ENCODE data around the gene NCOA1.
"Not testable (repeated sequence)": the region's sequence is repeated elsewhere in the genome, so short reads cannot be mapped to it uniquely, and the experiment has no call there.

The NCOA1 gene

DNA sequence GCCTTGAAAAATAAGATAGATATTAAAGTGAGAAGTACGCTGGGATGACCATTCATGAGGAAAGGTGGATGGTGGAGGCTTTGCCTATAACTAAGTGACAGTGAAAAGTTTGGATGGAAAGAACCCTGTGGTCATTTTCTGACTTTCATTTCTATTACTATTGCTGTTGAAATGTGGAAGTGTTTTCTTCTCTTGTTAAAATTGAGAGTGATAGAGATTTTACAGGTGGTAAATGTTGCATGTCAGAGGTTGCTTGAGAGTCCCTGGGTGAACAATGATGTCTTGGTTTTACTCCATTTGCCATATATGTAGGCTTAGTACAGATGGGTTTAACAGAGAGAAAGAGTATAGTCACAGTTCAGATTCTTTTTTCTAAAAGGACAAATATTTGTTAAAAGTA is 18.4 kb downstream of the NCOA1 start:
- no peak for DNase-seq

- no peak for DNase-seq
These were observed 18.8 kb downstream of the NCOA1 start for GRCh38 chr2:24509840-24510239.

- no peak for DNase-seq
These were observed 19.7 kb downstream of the NCOA1 start for GRCh38 chr2:24510771-24511170.

DNA sequence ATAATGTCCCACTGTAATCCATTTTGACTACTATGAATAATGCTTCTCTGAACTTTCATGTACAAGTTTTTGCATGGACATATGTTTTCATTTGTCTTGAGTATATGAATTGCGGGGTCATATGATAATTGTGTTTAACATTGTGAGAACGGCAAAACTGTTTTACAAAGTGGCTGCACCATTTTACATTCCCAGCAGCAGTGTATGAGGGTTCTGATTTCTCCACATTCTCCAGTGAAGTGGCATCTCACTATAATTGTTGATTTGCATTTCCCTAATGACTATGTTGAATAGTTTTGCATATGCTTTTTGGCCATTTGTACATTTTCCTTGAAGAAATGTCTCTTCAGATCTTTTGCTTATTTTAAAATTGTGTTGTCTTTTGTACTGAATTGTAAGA is 20.1 kb downstream of the NCOA1 start:
- no peak for DNase-seq

DNA sequence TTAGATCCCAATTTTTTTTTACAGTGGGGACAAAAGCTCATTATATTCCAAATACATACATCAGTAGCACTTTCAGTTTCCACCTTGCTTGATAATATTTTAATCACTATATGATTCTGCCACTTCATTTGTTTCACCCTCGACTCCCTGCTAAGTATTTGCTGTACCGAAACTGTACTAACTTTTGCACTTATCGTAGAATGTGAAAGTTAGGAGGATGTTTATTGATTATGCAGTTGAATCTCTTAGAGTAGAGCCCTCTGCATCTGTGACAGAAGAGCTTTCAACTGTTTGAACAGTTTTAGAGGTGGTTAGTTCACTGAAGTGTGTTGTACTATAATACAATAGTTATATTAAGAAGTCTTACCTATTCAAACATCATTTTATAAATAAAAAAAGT is 20.8 kb downstream of the NCOA1 start:
- no peak for DNase-seq

GRCh38 chr2:24512404-24512803 is 21.4 kb downstream of the NCOA1 start:
- DNase-seq = no peak

- DNase-seq = no peak
These were observed 21.8 kb downstream of the NCOA1 start for GRCh38 chr2:24512831-24513230.

GRCh38 chr2:24513281-24514071 is 22.4 kb downstream of the NCOA1 start:
- no peak for DNase-seq

DNA sequence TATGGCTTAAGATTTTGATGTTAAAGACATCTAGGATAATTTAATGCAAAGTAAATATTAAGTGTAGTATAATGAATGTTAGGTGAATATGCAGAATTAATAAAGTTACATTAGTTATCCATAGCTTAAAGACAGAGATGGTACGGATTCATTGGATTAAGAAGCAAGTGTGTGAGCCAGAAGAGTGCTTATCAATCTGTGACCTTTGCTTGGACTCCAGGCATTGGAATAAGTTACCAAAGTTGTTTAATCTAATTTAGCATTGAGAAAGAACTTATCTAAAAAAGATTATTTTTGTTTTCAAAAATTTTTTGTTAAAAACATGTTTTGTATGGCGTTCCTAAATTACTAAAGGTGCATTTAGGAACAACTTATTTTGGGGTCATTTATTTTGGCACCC is 23.8 kb downstream of the NCOA1 start:
- DNase-seq = no peak

DNA sequence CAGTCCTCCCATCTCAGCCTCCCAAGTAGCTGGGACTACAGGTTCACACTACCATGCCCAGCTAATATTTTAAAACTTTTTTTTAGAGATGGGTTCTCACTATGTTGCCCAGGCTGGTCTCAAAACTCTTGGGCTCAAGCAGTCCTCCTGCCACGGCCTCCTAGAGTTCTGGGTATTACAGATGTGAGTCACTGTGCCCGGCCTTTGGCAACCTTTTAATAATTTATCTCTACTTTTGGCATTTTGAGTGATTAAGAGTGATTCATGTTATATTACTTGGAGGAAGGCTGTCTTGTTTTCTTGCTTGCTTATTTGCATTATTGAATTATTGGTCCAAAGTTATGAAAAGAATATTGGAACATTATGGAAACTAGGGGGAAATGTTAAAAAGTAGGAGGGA is 24.3 kb downstream of the NCOA1 start:
- no peak for DNase-seq

DNA sequence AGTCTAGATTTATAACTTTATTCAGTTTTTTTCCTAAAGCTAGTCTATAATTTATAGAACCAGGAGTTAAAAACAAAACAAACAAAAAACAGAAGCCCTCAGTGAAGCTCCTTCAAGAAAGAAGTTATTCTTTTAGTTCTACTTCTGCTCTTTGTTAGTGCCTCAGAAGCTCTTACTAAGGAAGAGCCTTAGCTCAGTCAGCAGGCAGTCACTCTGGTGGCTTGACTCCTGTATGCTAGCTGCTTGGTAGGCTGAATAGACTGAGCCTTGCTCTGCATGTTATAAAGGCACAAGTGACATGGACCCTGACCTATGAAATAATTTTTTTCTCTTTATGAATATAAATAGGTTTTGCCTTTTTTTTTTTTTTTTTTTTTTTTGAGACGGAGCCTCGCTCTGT is 24.8 kb downstream of the NCOA1 start:
- no peak for DNase-seq

GRCh38 chr2:24517247-24517646 is 26.2 kb downstream of the NCOA1 start:
- no peak for DNase-seq

- DNase-seq = no peak
These were observed 29.1 kb downstream of the NCOA1 start for GRCh38 chr2:24520175-24520574.

- DNase-seq = no peak
These were observed 30.3 kb downstream of the NCOA1 start for GRCh38 chr2:24521162-24521857.

GRCh38 chr2:24521975-24522639 is 31.1 kb downstream of the NCOA1 start:
- no peak for DNase-seq

GRCh38 chr2:24527536-24527935 is 36.5 kb downstream of the NCOA1 start:
- DNase-seq = no peak

DNA sequence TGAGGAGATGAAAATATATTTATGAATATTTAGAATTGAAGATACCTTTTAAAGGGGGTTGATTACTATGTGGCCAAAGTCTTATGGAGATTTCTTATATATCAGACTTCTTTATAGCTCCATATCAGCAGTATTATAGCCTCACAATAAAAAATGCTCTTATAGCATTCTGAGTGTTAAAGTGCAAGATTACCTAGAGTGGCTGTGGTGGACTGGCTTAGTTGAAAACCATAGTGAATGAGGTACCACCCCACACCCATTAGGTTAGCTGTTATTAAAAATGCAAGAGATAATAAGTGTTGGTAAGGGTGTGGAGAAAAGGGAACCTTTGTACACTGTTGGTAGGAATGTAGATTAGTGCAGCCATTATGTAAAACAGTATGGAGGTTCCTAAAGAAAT is 39.7 kb downstream of the NCOA1 start:
- no peak for DNase-seq

DNA sequence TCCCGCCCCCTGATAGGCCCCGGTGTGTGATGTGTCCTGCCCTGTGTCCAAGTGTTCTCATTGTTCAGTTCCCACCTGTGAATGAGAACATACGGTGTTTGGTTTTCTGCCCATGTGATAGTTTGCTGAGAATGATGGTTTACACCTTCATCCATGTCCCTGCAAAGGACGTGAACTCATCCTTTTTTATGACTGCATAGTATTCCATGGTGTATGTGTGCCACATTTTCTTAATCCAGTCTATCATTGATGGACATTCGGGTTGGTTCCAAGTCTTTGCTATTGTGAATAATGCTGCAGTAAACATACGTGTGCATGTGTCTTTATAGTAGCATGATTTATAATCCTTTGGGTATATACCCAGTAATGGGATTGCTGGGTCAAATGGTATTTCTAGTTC is 40.6 kb downstream of the NCOA1 start:
- DNase-seq = not testable (repeated sequence)

DNA sequence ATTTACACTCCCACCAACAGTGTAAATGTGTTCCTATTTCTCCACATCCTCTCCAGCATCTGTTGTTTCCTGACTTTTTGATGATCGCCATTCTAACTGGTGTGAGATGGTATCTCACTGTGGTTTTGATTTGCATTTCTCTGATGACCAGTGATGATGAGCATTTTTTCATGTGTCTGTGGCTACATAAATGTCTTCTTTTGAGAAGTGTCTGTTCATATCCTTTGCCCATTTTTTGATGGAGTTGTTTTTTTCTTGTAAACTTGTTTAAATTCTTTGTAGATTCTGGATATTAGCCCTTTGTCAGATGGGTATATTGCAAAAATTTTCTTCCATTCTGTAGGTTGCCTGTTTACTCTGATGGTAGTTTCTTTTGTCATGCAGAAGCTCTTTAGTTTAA is 41.0 kb downstream of the NCOA1 start:
- DNase-seq = not testable (repeated sequence)

- DNase-seq = not testable (repeated sequence)
These were observed 42.5 kb downstream of the NCOA1 start for GRCh38 chr2:24533574-24533973.

DNA sequence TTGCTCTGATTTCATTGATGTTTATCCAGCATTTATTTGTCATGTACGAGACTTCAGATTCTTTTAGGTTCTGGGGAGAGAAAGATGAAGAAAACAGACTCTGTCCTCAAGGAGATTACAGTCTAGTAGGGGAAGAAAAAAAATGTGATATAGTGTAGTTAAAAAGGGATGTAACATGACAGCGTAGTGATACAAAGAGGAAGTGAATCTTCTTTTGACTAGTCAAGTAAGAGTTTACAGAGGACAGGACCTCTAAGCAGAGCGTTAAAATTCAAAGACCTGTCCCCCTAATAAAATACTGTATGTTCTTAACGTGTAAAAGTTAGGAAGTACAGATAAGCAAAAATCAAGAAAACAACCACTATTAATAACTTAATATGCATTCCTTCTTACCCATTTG is 47.7 kb downstream of the NCOA1 start:
- no peak for DNase-seq

- DNase-seq = no peak
These were observed 48.2 kb downstream of the NCOA1 start for GRCh38 chr2:24539258-24539657.

- DNase-seq = no peak
These were observed 49.0 kb downstream of the NCOA1 start for GRCh38 chr2:24540011-24540477.

GRCh38 chr2:24541621-24542020 is 50.6 kb downstream of the NCOA1 start:
- no peak for DNase-seq

Measured in NCI-H1436 (cell line).